Panc1 (cell line): Measurements from ENCODE around the gene CRYBA1.

Source experiments
- POLR2AphosphoS5 ChIP-seq: IDR thresholded peaks from 2 replicates; pipeline ENCODE4 v1.6.1; 2012; ENCODE audit warnings: mild to moderate bottlenecking, low read depth, low read length, moderate library complexity
- SIN3A ChIP-seq: IDR thresholded peaks from 2 replicates; pipeline ENCODE4 v1.6.1; 2012; ENCODE audit warnings: low read depth, mild to moderate bottlenecking, low read length, moderate library complexity, borderline replicate concordance; ENCODE audit not compliant: insufficient read depth
- TCF7L2 ChIP-seq: IDR thresholded peaks from 2 replicates; pipeline ENCODE4 v1.6.1; 2011; ENCODE audit warnings: mild to moderate bottlenecking, low read depth, low read length, inconsistent platforms
- TF ChIP-seq, protein P1 (sequence below): fragments of 450-650 bp; IDR thresholded peaks from 2 replicates; pipeline ENCODE4 v1.5.1; 2017; ENCODE audit warnings: mild to moderate bottlenecking
- TF ChIP-seq, protein P2 (sequence below), 2 experiments: IDR thresholded peaks; 2 replicates each; pipeline ENCODE4 v1.6.1; 2011 to 2012; ENCODE audit warnings: low read depth in 2 of 2, control low read depth in 1 of 2, low read length in 1 of 2, mild to moderate bottlenecking in 1 of 2, moderate library complexity in 1 of 2; ENCODE audit not compliant: insufficient read depth in 1 of 2

GRCh38 chr17:29279397-29280070 is 32.9 kb downstream of the CRYBA1 start:
- TF ChIP-seq, protein P1, sequence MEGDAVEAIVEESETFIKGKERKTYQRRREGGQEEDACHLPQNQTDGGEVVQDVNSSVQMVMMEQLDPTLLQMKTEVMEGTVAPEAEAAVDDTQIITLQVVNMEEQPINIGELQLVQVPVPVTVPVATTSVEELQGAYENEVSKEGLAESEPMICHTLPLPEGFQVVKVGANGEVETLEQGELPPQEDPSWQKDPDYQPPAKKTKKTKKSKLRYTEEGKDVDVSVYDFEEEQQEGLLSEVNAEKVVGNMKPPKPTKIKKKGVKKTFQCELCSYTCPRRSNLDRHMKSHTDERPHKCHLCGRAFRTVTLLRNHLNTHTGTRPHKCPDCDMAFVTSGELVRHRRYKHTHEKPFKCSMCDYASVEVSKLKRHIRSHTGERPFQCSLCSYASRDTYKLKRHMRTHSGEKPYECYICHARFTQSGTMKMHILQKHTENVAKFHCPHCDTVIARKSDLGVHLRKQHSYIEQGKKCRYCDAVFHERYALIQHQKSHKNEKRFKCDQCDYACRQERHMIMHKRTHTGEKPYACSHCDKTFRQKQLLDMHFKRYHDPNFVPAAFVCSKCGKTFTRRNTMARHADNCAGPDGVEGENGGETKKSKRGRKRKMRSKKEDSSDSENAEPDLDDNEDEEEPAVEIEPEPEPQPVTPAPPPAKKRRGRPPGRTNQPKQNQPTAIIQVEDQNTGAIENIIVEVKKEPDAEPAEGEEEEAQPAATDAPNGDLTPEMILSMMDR: no peak
- TF ChIP-seq SIN3A: no peak
- TF ChIP-seq, protein P2, sequence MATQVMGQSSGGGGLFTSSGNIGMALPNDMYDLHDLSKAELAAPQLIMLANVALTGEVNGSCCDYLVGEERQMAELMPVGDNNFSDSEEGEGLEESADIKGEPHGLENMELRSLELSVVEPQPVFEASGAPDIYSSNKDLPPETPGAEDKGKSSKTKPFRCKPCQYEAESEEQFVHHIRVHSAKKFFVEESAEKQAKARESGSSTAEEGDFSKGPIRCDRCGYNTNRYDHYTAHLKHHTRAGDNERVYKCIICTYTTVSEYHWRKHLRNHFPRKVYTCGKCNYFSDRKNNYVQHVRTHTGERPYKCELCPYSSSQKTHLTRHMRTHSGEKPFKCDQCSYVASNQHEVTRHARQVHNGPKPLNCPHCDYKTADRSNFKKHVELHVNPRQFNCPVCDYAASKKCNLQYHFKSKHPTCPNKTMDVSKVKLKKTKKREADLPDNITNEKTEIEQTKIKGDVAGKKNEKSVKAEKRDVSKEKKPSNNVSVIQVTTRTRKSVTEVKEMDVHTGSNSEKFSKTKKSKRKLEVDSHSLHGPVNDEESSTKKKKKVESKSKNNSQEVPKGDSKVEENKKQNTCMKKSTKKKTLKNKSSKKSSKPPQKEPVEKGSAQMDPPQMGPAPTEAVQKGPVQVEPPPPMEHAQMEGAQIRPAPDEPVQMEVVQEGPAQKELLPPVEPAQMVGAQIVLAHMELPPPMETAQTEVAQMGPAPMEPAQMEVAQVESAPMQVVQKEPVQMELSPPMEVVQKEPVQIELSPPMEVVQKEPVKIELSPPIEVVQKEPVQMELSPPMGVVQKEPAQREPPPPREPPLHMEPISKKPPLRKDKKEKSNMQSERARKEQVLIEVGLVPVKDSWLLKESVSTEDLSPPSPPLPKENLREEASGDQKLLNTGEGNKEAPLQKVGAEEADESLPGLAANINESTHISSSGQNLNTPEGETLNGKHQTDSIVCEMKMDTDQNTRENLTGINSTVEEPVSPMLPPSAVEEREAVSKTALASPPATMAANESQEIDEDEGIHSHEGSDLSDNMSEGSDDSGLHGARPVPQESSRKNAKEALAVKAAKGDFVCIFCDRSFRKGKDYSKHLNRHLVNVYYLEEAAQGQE (IDR thresholded peaks at IDR 0.05; ENCODE audit: insufficient read depth in 1 of 2, low read depth in 2 of 2, low read length in 1 of 2): no peak
- TF ChIP-seq POLR2AphosphoS5: 0 out of 2 replicates have a peak, but pooled peaks have one; percentile 23
- TF ChIP-seq TCF7L2: no peak
